Liver (tissue), 9 donors: Measurements from ENCODE around the gene SIK3. TPM values are rescaled to one million over a fixed set of nuclear protein-coding genes. Genes with fewer than 3 reads are reported as not detected.
A peak's percentile ranks its signal among the peaks of the same experiment; 100 is the strongest.

Experiments
- DNase-seq: peaks from one replicate; pipeline ENCODE4 v3.0.0-alpha.2; 2017; ENCODE audit warnings: low spot score
- H3K27ac ChIP-seq, 2 donors: one replicate each; pipeline ENCODE4 v1.7.0; 2013; ENCODE audit warnings: inconsistent platforms in 2 of 2, low read length in 2 of 2, control low read depth in 1 of 2, low read depth in 1 of 2, mild to moderate bottlenecking in 1 of 2
- H3K27me3 ChIP-seq, 4 donors: one replicate each; pipeline versions ENCODE4 v1.6.1 to v1.7.0; 2013; ENCODE audit warnings: low read length in 3 of 4, inconsistent platforms in 1 of 4, mild to moderate bottlenecking in 1 of 4, moderate library complexity in 1 of 4; ENCODE audit not compliant: control insufficient read depth in 4 of 4, insufficient read depth in 4 of 4
- H3K36me3 ChIP-seq, 4 donors: one replicate each; pipeline versions ENCODE4 v1.6.1 to v1.7.0; 2013; ENCODE audit warnings: low read length in 3 of 4, mild to moderate bottlenecking in 3 of 4, low read depth in 1 of 4, moderate library complexity in 1 of 4; ENCODE audit not compliant: control insufficient read depth in 4 of 4, insufficient read depth in 3 of 4
- H3K4me1 ChIP-seq, 4 donors: one replicate each; pipeline versions ENCODE4 v1.6.1 to v1.7.0; 2013; ENCODE audit warnings: low read length in 3 of 4, mild to moderate bottlenecking in 3 of 4, moderate library complexity in 1 of 4; ENCODE audit not compliant: control insufficient read depth in 4 of 4, insufficient read depth in 4 of 4
- H3K4me3 ChIP-seq, 3 donors: one replicate each; pipeline versions ENCODE4 v1.6.1 to v1.7.0; 2013; ENCODE audit warnings: low read length in 3 of 3, control low read depth in 1 of 3, low read depth in 1 of 3, mild to moderate bottlenecking in 1 of 3
- H3K9ac ChIP-seq, 2 donors: one replicate each; pipeline ENCODE4 v1.7.0; 2013; ENCODE audit warnings: low read length in 2 of 2, mild to moderate bottlenecking in 2 of 2, moderate library complexity in 2 of 2, control low read depth in 1 of 2, low read depth in 1 of 2
- H3K9me3 ChIP-seq, 4 donors: one replicate each; pipeline versions ENCODE4 v1.6.1 to v1.7.0; 2013; ENCODE audit warnings: low read length in 3 of 4; ENCODE audit not compliant: control insufficient read depth in 4 of 4
- EGR1 ChIP-seq, 2 donors: IDR thresholded peaks; 2 replicates each; pipeline ENCODE4 v1.6.1; 2016 to 2018; ENCODE audit warnings: antibody characterized with exemption in 2 of 2, low read depth in 2 of 2
- FOXA1 ChIP-seq: IDR thresholded peaks from 2 replicates; pipeline ENCODE4 v1.6.1; 2016; ENCODE audit warnings: antibody characterized with exemption
- FOXA2 ChIP-seq: IDR thresholded peaks from 2 replicates; pipeline ENCODE4 v1.6.1; 2016; ENCODE audit warnings: antibody characterized with exemption
- HNF4G ChIP-seq: IDR thresholded peaks from 2 replicates; pipeline ENCODE4 v1.6.1; 2016; ENCODE audit warnings: antibody characterized with exemption
- JUND ChIP-seq, 2 donors: IDR thresholded peaks; 2 replicates each; pipeline ENCODE4 v1.6.1; 2016; ENCODE audit warnings: antibody characterized with exemption in 2 of 2
- NR2F2 ChIP-seq: IDR thresholded peaks from 2 replicates; pipeline ENCODE4 v1.6.1; 2016; ENCODE audit warnings: antibody characterized with exemption
- RAD21 ChIP-seq, 2 donors: IDR thresholded peaks; 2 replicates each; pipeline ENCODE4 v1.6.1; 2016; ENCODE audit warnings: antibody characterized with exemption in 2 of 2, mild to moderate bottlenecking in 2 of 2
- RXRA ChIP-seq, 2 donors: IDR thresholded peaks; 2 replicates each; pipeline ENCODE4 v1.6.1; 2017 to 2018; ENCODE audit warnings: antibody characterized with exemption in 2 of 2, mild to moderate bottlenecking in 1 of 2
- YY1 ChIP-seq: IDR thresholded peaks from 2 replicates; pipeline ENCODE4 v1.6.1; 2016; ENCODE audit warnings: antibody characterized with exemption, mild to moderate bottlenecking
- ZBTB33 ChIP-seq: IDR thresholded peaks from 2 replicates; pipeline ENCODE4 v1.6.1; 2016; ENCODE audit warnings: antibody characterized with exemption
- WGBS: extraction: QIAGEN DNeasy Blood & Tissue Kit; methylation state at CpG from one replicate; pipeline ENCODE4 v1.1.7; 2013; 5-methylcytosine and 5-hydroxymethylcytosine counted together
- polyA plus RNA-seq, 2 donors: library from polyadenylated mRNA; stranded (reverse) in 1 of 2; unstranded in 1 of 2; fragments of 200-250 nt in 1 of 2; fragments of >200 nt in 1 of 2; fragmentation: Nextera tagmentation in 1 of 2; extraction: Ambion mirVana in 1 of 2; gene quantifications; one replicate each; pipeline versions ENCODE4 v1.2.1 to v1.2.3, GENCODE V29; 2013 to 2015
- total RNA-seq, 2 donors: library from RNA; depleted of rRNA; stranded (reverse); fragments of >200 nt; gene quantifications; one replicate each; pipeline ENCODE4 v1.2.3, GENCODE V29; 2014
- TF ChIP-seq, protein P1 (sequence below): IDR thresholded peaks from 2 replicates; pipeline ENCODE4 v1.6.1; 2016; ENCODE audit warnings: antibody characterized with exemption, mild to moderate bottlenecking
- TF ChIP-seq, protein P2 (sequence below): fragments of 150-350 bp; IDR thresholded peaks from 2 replicates; pipeline ENCODE4 v1.5.1; 2017; ENCODE audit warnings: improper control_type of control experiment, low read depth, low read length; ENCODE audit not compliant: missing input control
- donor health status: healthy.
- donor health status: healthy.
- donor health status: healthy.
- donor health status: healthy.
- donor health status: healthy.

The SIK3 gene
- total and polyA plus RNA-seq, 4 donors, result 6.9 to 52.4 (median 14.4) TPM

DNA sequence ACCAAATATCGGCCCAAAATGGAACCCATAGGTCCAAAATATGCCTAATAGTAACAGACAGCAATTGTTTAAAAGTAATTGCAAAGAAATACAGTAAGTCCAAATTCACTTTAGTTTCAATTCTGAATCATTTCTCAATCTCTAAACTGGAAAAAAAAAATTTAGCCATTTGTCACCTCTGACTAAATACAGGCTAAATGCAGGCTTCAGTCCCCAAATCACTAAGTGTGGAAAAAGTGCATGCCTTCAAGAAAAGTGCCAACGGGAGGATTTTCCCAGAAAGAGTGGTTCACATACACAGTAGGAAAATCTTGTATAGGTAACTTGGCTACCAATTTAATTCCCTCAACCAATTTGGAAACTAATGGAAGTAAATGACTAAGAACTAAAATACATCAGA is 35.7 kb downstream of the SIK3 start:
- H3K9ac ChIP-seq, result no peak overlapping the region
- peaks cover 2 to 33% (median 17%) of the 10 kb centered on the region in 4 donors for H3K4me1 ChIP-seq
- no peaks in the 10 kb centered on the region for H3K27me3 ChIP-seq
- no peak overlapping the region for H3K27ac ChIP-seq
- TF ChIP-seq FOXA2 (no peak), RAD21 (IDR thresholded peaks at IDR 0.05) (no peak), NR2F2 (no peak), FOXA1 (no peak), EGR1 (IDR thresholded peaks at IDR 0.05; ENCODE audit: low read depth in 2 of 2) (no peak), JUND (IDR thresholded peaks at IDR 0.05) (no peak), YY1 (no peak), ZBTB33 (no peak), HNF4G (no peak)
- TF ChIP-seq, protein P1, sequence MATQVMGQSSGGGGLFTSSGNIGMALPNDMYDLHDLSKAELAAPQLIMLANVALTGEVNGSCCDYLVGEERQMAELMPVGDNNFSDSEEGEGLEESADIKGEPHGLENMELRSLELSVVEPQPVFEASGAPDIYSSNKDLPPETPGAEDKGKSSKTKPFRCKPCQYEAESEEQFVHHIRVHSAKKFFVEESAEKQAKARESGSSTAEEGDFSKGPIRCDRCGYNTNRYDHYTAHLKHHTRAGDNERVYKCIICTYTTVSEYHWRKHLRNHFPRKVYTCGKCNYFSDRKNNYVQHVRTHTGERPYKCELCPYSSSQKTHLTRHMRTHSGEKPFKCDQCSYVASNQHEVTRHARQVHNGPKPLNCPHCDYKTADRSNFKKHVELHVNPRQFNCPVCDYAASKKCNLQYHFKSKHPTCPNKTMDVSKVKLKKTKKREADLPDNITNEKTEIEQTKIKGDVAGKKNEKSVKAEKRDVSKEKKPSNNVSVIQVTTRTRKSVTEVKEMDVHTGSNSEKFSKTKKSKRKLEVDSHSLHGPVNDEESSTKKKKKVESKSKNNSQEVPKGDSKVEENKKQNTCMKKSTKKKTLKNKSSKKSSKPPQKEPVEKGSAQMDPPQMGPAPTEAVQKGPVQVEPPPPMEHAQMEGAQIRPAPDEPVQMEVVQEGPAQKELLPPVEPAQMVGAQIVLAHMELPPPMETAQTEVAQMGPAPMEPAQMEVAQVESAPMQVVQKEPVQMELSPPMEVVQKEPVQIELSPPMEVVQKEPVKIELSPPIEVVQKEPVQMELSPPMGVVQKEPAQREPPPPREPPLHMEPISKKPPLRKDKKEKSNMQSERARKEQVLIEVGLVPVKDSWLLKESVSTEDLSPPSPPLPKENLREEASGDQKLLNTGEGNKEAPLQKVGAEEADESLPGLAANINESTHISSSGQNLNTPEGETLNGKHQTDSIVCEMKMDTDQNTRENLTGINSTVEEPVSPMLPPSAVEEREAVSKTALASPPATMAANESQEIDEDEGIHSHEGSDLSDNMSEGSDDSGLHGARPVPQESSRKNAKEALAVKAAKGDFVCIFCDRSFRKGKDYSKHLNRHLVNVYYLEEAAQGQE, result no peak
- TF ChIP-seq, protein P2, sequence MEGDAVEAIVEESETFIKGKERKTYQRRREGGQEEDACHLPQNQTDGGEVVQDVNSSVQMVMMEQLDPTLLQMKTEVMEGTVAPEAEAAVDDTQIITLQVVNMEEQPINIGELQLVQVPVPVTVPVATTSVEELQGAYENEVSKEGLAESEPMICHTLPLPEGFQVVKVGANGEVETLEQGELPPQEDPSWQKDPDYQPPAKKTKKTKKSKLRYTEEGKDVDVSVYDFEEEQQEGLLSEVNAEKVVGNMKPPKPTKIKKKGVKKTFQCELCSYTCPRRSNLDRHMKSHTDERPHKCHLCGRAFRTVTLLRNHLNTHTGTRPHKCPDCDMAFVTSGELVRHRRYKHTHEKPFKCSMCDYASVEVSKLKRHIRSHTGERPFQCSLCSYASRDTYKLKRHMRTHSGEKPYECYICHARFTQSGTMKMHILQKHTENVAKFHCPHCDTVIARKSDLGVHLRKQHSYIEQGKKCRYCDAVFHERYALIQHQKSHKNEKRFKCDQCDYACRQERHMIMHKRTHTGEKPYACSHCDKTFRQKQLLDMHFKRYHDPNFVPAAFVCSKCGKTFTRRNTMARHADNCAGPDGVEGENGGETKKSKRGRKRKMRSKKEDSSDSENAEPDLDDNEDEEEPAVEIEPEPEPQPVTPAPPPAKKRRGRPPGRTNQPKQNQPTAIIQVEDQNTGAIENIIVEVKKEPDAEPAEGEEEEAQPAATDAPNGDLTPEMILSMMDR, result no peak
- H3K9me3 ChIP-seq, result no peaks in the 10 kb centered on the region
- no peak for DNase-seq
- WGBS, result 91% methylated on average over 2 of the region's 2 CpGs
- no peaks in the 10 kb centered on the region for H3K36me3 ChIP-seq
- no peak overlapping the region for H3K4me3 ChIP-seq

DNA sequence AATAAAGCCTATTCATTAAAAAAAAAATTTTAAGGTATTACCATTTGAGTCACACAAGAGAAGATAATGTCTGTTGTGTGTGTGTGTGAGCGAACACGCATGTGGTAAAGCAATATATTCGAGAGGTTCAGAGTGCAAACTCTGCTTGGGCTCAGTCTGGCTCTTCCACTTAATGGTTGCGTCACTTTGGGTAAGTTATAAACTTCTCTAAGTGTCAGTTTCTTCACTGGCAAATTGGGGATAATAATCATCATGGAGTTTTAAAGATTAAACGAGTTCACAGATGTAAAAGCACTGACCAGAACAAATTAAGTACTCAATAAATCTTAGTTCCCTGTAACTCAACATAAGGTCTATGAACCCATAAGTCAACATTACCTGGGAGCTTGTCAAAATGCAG is 37.0 kb downstream of the SIK3 start:
- H3K9me3 ChIP-seq, result no peaks in the 10 kb centered on the region
- H3K36me3 ChIP-seq, result no peaks in the 10 kb centered on the region
- no peak overlapping the region for H3K27ac ChIP-seq
- no peak overlapping the region for H3K9ac ChIP-seq
- no peaks in the 10 kb centered on the region for H3K27me3 ChIP-seq
- H3K4me3 ChIP-seq, result no peak overlapping the region
- peaks cover 2 to 23% (median 17%) of the 10 kb centered on the region in 4 donors for H3K4me1 ChIP-seq
- TF ChIP-seq RXRA (IDR thresholded peaks at IDR 0.05) (peak; percentile 17 to 33), EGR1 (IDR thresholded peaks at IDR 0.05; ENCODE audit: low read depth in 2 of 2) (no peak)
- 74% methylated on average over 5 of the region's 5 CpGs for WGBS
- no peak for DNase-seq
